ENCODE data around the gene DENND5A. TPM values are rescaled to one million over a fixed set of nuclear protein-coding genes. Genes with fewer than 3 reads are reported as not detected.

Gene DENND5A
- total and polyA plus RNA-seq, 4 donors, result 7.9 to 45.8 (median 18.2) TPM

GRCh38 chr11:9126636-9127035, 138.5 kb downstream of the DENND5A start (continued):
- TF ChIP-seq, protein P1, sequence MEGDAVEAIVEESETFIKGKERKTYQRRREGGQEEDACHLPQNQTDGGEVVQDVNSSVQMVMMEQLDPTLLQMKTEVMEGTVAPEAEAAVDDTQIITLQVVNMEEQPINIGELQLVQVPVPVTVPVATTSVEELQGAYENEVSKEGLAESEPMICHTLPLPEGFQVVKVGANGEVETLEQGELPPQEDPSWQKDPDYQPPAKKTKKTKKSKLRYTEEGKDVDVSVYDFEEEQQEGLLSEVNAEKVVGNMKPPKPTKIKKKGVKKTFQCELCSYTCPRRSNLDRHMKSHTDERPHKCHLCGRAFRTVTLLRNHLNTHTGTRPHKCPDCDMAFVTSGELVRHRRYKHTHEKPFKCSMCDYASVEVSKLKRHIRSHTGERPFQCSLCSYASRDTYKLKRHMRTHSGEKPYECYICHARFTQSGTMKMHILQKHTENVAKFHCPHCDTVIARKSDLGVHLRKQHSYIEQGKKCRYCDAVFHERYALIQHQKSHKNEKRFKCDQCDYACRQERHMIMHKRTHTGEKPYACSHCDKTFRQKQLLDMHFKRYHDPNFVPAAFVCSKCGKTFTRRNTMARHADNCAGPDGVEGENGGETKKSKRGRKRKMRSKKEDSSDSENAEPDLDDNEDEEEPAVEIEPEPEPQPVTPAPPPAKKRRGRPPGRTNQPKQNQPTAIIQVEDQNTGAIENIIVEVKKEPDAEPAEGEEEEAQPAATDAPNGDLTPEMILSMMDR (IDR thresholded peaks at IDR 0.05; ENCODE audit: low read depth, low read length, missing input control), result no peak
- no peak for TF ChIP-seq HNF4G (IDR thresholded peaks at IDR 0.05)
- no peak for TF ChIP-seq JUND (IDR thresholded peaks at IDR 0.05)
- no peak for TF ChIP-seq GABPA (IDR thresholded peaks at IDR 0.05 in 1 of 2, conservative IDR thresholded peaks at IDR 0.05 in 1 of 2)
- TF ChIP-seq, protein P2, sequence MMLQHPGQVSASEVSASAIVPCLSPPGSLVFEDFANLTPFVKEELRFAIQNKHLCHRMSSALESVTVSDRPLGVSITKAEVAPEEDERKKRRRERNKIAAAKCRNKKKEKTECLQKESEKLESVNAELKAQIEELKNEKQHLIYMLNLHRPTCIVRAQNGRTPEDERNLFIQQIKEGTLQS (IDR thresholded peaks at IDR 0.05), result no peak
- TF ChIP-seq MAX (IDR thresholded peaks at IDR 0.05), result no peak
- TF ChIP-seq EGR1 (IDR thresholded peaks at IDR 0.05; ENCODE audit: low read depth in 2 of 2), result no peak
- no peak for TF ChIP-seq FOXA2 (IDR thresholded peaks at IDR 0.05)
- no peak for TF ChIP-seq HNF4A (conservative IDR thresholded peaks at IDR 0.05)

GRCh38 chr11:9125185-9125886, 139.8 kb downstream of the DENND5A start:
- Histone ChIP-seq H3K9ac (ENCODE audit: low read depth in 1 of 2, low read length in 2 of 2) (no peak overlapping the region), H3K27me3 (ENCODE audit: control insufficient read depth in 4 of 4, insufficient read depth in 4 of 4, low read length in 3 of 4) (no peaks in the 10 kb centered on the region), H3K27ac (ENCODE audit: low read depth in 1 of 2, low read length in 2 of 2) (no peak overlapping the region), H3K4me1 (ENCODE audit: control insufficient read depth in 4 of 4, insufficient read depth in 4 of 4, low read length in 3 of 4) (no peaks in the 10 kb centered on the region), H3K4me3 (ENCODE audit: low read depth in 1 of 3, low read length in 3 of 3) (no peak overlapping the region), H3K9me3 (ENCODE audit: control insufficient read depth in 4 of 4, low read length in 3 of 4) (no peaks in the 10 kb centered on the region), H3K36me3 (ENCODE audit: control insufficient read depth in 4 of 4, insufficient read depth in 3 of 4, low read depth in 1 of 4, low read length in 3 of 4) (no peaks in the 10 kb centered on the region)
- TF ChIP-seq HNF4G (IDR thresholded peaks at IDR 0.05) (no peak), GABPA (IDR thresholded peaks at IDR 0.05 in 1 of 2, conservative IDR thresholded peaks at IDR 0.05 in 1 of 2) (no peak), HNF4A (conservative IDR thresholded peaks at IDR 0.05) (no peak), YY1 (IDR thresholded peaks at IDR 0.05) (no peak), FOXA1 (IDR thresholded peaks at IDR 0.05) (no peak), MAX (IDR thresholded peaks at IDR 0.05) (no peak), RAD21 (IDR thresholded peaks at IDR 0.05) (no peak), TAF1 (conservative IDR thresholded peaks at IDR 0.05) (no peak), FOXA2 (IDR thresholded peaks at IDR 0.05) (no peak), JUND (IDR thresholded peaks at IDR 0.05) (no peak), SP1 (IDR thresholded peaks at IDR 0.05) (no peak), RXRA (IDR thresholded peaks at IDR 0.05) (no peak), NR2F2 (IDR thresholded peaks at IDR 0.05) (no peak), EGR1 (IDR thresholded peaks at IDR 0.05; ENCODE audit: low read depth in 2 of 2) (no peak)
- TF ChIP-seq, protein P3, sequence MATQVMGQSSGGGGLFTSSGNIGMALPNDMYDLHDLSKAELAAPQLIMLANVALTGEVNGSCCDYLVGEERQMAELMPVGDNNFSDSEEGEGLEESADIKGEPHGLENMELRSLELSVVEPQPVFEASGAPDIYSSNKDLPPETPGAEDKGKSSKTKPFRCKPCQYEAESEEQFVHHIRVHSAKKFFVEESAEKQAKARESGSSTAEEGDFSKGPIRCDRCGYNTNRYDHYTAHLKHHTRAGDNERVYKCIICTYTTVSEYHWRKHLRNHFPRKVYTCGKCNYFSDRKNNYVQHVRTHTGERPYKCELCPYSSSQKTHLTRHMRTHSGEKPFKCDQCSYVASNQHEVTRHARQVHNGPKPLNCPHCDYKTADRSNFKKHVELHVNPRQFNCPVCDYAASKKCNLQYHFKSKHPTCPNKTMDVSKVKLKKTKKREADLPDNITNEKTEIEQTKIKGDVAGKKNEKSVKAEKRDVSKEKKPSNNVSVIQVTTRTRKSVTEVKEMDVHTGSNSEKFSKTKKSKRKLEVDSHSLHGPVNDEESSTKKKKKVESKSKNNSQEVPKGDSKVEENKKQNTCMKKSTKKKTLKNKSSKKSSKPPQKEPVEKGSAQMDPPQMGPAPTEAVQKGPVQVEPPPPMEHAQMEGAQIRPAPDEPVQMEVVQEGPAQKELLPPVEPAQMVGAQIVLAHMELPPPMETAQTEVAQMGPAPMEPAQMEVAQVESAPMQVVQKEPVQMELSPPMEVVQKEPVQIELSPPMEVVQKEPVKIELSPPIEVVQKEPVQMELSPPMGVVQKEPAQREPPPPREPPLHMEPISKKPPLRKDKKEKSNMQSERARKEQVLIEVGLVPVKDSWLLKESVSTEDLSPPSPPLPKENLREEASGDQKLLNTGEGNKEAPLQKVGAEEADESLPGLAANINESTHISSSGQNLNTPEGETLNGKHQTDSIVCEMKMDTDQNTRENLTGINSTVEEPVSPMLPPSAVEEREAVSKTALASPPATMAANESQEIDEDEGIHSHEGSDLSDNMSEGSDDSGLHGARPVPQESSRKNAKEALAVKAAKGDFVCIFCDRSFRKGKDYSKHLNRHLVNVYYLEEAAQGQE (IDR thresholded peaks at IDR 0.05), result no peak
- TF ChIP-seq, protein P1 (IDR thresholded peaks at IDR 0.05; ENCODE audit: low read depth, low read length, missing input control), result no peak
- TF ChIP-seq, protein P2 (IDR thresholded peaks at IDR 0.05), result no peak
- TF ChIP-seq, protein P4, sequence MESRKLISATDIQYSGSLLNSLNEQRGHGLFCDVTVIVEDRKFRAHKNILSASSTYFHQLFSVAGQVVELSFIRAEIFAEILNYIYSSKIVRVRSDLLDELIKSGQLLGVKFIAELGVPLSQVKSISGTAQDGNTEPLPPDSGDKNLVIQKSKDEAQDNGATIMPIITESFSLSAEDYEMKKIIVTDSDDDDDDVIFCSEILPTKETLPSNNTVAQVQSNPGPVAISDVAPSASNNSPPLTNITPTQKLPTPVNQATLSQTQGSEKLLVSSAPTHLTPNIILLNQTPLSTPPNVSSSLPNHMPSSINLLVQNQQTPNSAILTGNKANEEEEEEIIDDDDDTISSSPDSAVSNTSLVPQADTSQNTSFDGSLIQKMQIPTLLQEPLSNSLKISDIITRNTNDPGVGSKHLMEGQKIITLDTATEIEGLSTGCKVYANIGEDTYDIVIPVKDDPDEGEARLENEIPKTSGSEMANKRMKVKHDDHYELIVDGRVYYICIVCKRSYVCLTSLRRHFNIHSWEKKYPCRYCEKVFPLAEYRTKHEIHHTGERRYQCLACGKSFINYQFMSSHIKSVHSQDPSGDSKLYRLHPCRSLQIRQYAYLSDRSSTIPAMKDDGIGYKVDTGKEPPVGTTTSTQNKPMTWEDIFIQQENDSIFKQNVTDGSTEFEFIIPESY (IDR thresholded peaks at IDR 0.05), result no peak
- DNase-seq (ENCODE audit: low spot score), result no peak
- WGBS, result 94% methylated on average over 2 of the region's 2 CpGs

Measured in liver (tissue), 9 donors.